ENCODE measurements around the gene TP73. TPM values are rescaled to one million over a fixed set of nuclear protein-coding genes. Genes with fewer than 3 reads are reported as not detected.

The TP73 gene
- total RNA-seq, 3 donors from 2014 or later = 0.66 to 1.0 TPM; not detected in 1

GRCh38 chr1:3656450-3657095 is 4.3 kb downstream of the TP73 start:
- Histone ChIP-seq H3K4me3 (no peak overlapping the region), H3K27me3 (peaks cover 13 to 41% of the 10 kb centered on the region in 2 donors), H3K9me3 (no peaks in the 10 kb centered on the region), H3K27ac (no peak overlapping the region), H3K36me3 (no peaks in the 10 kb centered on the region), H3K4me1 (peaks cover 0 to 4% of the 10 kb centered on the region in 2 donors)
- DNase-seq (ENCODE audit: low spot score in 2 of 2) = peak in 1 of 2 donors; percentile 35
- TF ChIP-seq POLR2A (IDR thresholded peaks at IDR 0.05) = no peak
- no peak for TF ChIP-seq CTCF (IDR thresholded peaks at IDR 0.05)
- no peak for TF ChIP-seq POLR2AphosphoS5 (IDR thresholded peaks at IDR 0.05)
- intact Hi-C loops (cut with DNase I; ENCODE audit: low total_unique reads) = no loop called here

- H3K36me3 ChIP-seq = no peaks in the 10 kb centered on the region
- intact Hi-C loops (cut with DNase I; ENCODE audit: low total_unique reads) = no loop called here
- no peaks in the 10 kb centered on the region for H3K4me1 ChIP-seq
- no peak for TF ChIP-seq POLR2AphosphoS5 (IDR thresholded peaks at IDR 0.05)
- TF ChIP-seq POLR2A (IDR thresholded peaks at IDR 0.05) = no peak
- TF ChIP-seq CTCF (IDR thresholded peaks at IDR 0.05) = no peak
- no peak overlapping the region for H3K4me3 ChIP-seq
- H3K27me3 ChIP-seq = peaks cover 9 to 36% of the 10 kb centered on the region in 2 donors
- no peaks in the 10 kb centered on the region for H3K9me3 ChIP-seq
- H3K27ac ChIP-seq = no peak overlapping the region
- peak in 1 of 2 donors; percentile 40 for DNase-seq (ENCODE audit: low spot score in 2 of 2)
Measured at GRCh38 chr1:3657096-3657475, 4.8 kb downstream of the TP73 start.

- intact Hi-C loops (cut with DNase I; ENCODE audit: low total_unique reads) = no loop called here
- H3K27ac ChIP-seq = no peak overlapping the region
- no peaks in the 10 kb centered on the region for H3K4me1 ChIP-seq
- H3K27me3 ChIP-seq = peaks cover 5 to 35% of the 10 kb centered on the region in 2 donors
- no peak overlapping the region for H3K4me3 ChIP-seq
- H3K36me3 ChIP-seq = no peaks in the 10 kb centered on the region
- peak in 1 of 2 donors; percentile 49 for DNase-seq (ENCODE audit: low spot score in 2 of 2)
- H3K9me3 ChIP-seq = no peaks in the 10 kb centered on the region
- TF ChIP-seq POLR2A (IDR thresholded peaks at IDR 0.05) = no peak
- no peak for TF ChIP-seq CTCF (IDR thresholded peaks at IDR 0.05)
- TF ChIP-seq POLR2AphosphoS5 (IDR thresholded peaks at IDR 0.05) = no peak
Measured at GRCh38 chr1:3657578-3658230, 5.4 kb downstream of the TP73 start.

- no peak for TF ChIP-seq POLR2AphosphoS5 (IDR thresholded peaks at IDR 0.05)
- TF ChIP-seq POLR2A (IDR thresholded peaks at IDR 0.05) = no peak
- TF ChIP-seq CTCF (IDR thresholded peaks at IDR 0.05) = no peak
- no peaks in the 10 kb centered on the region for H3K4me1 ChIP-seq
- DNase-seq (ENCODE audit: low spot score in 2 of 2) = peak in 1 of 2 donors; percentile 10
- intact Hi-C loops (cut with DNase I; ENCODE audit: low total_unique reads) = no loop called here
- no peaks in the 10 kb centered on the region for H3K36me3 ChIP-seq
- H3K27me3 ChIP-seq = peaks cover 0 to 30% of the 10 kb centered on the region in 2 donors
- H3K9me3 ChIP-seq = no peaks in the 10 kb centered on the region
- H3K27ac ChIP-seq = no peak overlapping the region
- H3K4me3 ChIP-seq = no peak overlapping the region
Measured at GRCh38 chr1:3658231-3658615, 5.9 kb downstream of the TP73 start.

GRCh38 chr1:3659093-3659492 is 6.8 kb downstream of the TP73 start:
- Histone ChIP-seq H3K36me3 (no peaks in the 10 kb centered on the region), H3K9me3 (no peaks in the 10 kb centered on the region), H3K4me3 (no peak overlapping the region), H3K27ac (no peak overlapping the region), H3K4me1 (no peaks in the 10 kb centered on the region), H3K27me3 (peaks cover 0 to 26% of the 10 kb centered on the region in 2 donors)
- DNase-seq (ENCODE audit: low spot score in 2 of 2) = peak in 1 of 2 donors; percentile 44
- intact Hi-C loops (cut with DNase I; ENCODE audit: low total_unique reads) = no loop called here
- no peak for TF ChIP-seq CTCF (IDR thresholded peaks at IDR 0.05)
- no peak for TF ChIP-seq POLR2A (IDR thresholded peaks at IDR 0.05)
- no peak for TF ChIP-seq POLR2AphosphoS5 (IDR thresholded peaks at IDR 0.05)

Measured in breast epithelium (tissue), 4 donors.